ENCODE data around the gene TMC1.

Gene TMC1

GRCh38 chr9:72753266-72753893, 232.0 kb downstream of the TMC1 start:
- no peak overlapping the region for H2BK12ac ChIP-seq (ENCODE audit: low read length)
- H3K27ac ChIP-seq (ENCODE audit: low read depth, low read length) = no peak overlapping the region
- H3K4me1 ChIP-seq (ENCODE audit: control insufficient read depth in 1 of 2, insufficient read depth in 2 of 2, low read length in 2 of 2) = no peaks in the 10 kb centered on the region
- H4K12ac ChIP-seq (ENCODE audit: low read depth, low read length) = no peak overlapping the region
- no peak overlapping the region for H3K4me3 ChIP-seq (ENCODE audit: low read depth, low read length)
- H4K91ac ChIP-seq (ENCODE audit: low read depth, low read length) = no peak overlapping the region
- no peak overlapping the region for H3K9ac ChIP-seq (ENCODE audit: low read length)
- no peaks in the 10 kb centered on the region for H3K36me3 ChIP-seq (ENCODE audit: control insufficient read depth in 1 of 2, insufficient read depth in 2 of 2, low read length in 2 of 2)
- no peaks in the 10 kb centered on the region for H3K79me2 ChIP-seq (ENCODE audit: control insufficient read depth, insufficient read depth, low read length, poor library complexity)
- H3K14ac ChIP-seq (ENCODE audit: low read length) = no peak overlapping the region
- no peaks in the 10 kb centered on the region for H3K79me1 ChIP-seq (ENCODE audit: low read length)
- no peak for DNase-seq
- no peak overlapping the region for H3K4me2 ChIP-seq (ENCODE audit: low read length)
- WGBS (ENCODE audit: extremely low coverage, insufficient coverage, insufficient read length) = no CpG with 5 or more reads among the region's 8 CpGs
- no peak overlapping the region for H2BK5ac ChIP-seq (ENCODE audit: low read depth, low read length, poor library complexity)
- no peak overlapping the region for H2BK120ac ChIP-seq (ENCODE audit: insufficient read depth, low read length, poor library complexity)
- H3K4ac ChIP-seq (ENCODE audit: low read depth, low read length) = no peak overlapping the region
- no peak overlapping the region for H4K8ac ChIP-seq (ENCODE audit: low read depth, low read length)
- H3K18ac ChIP-seq (ENCODE audit: low read length) = no peak overlapping the region
- no peaks in the 10 kb centered on the region for H3K27me3 ChIP-seq (ENCODE audit: insufficient read depth, low read length)
- no peak overlapping the region for H3K23ac ChIP-seq (ENCODE audit: low read length)
- no peak overlapping the region for H2AFZ ChIP-seq (ENCODE audit: insufficient read depth, low read length, poor library complexity)
- no peak overlapping the region for H2AK5ac ChIP-seq (ENCODE audit: low read length)
- no peaks in the 10 kb centered on the region for H3K9me3 ChIP-seq (ENCODE audit: insufficient read depth, low read depth, low read length)

- no peak overlapping the region for H4K91ac ChIP-seq (ENCODE audit: low read depth, low read length)
- no peak for DNase-seq
- H4K12ac ChIP-seq (ENCODE audit: low read depth, low read length) = no peak overlapping the region
- H2AK5ac ChIP-seq (ENCODE audit: low read length) = no peak overlapping the region
- no peak overlapping the region for H3K4me3 ChIP-seq (ENCODE audit: low read depth, low read length)
- H3K18ac ChIP-seq (ENCODE audit: low read length) = no peak overlapping the region
- H3K4me2 ChIP-seq (ENCODE audit: low read length) = no peak overlapping the region
- WGBS (ENCODE audit: extremely low coverage, insufficient coverage, insufficient read length) = no CpG with 5 or more reads among the region's 2 CpGs
- H3K27me3 ChIP-seq (ENCODE audit: insufficient read depth, low read length) = no peaks in the 10 kb centered on the region
- no peak overlapping the region for H3K9ac ChIP-seq (ENCODE audit: low read length)
- no peaks in the 10 kb centered on the region for H3K4me1 ChIP-seq (ENCODE audit: control insufficient read depth in 1 of 2, insufficient read depth in 2 of 2, low read length in 2 of 2)
- H3K23ac ChIP-seq (ENCODE audit: low read length) = no peak overlapping the region
- no peaks in the 10 kb centered on the region for H3K36me3 ChIP-seq (ENCODE audit: control insufficient read depth in 1 of 2, insufficient read depth in 2 of 2, low read length in 2 of 2)
- no peak overlapping the region for H2AFZ ChIP-seq (ENCODE audit: insufficient read depth, low read length, poor library complexity)
- no peak overlapping the region for H2BK120ac ChIP-seq (ENCODE audit: insufficient read depth, low read length, poor library complexity)
- no peak overlapping the region for H4K8ac ChIP-seq (ENCODE audit: low read depth, low read length)
- no peaks in the 10 kb centered on the region for H3K9me3 ChIP-seq (ENCODE audit: insufficient read depth, low read depth, low read length)
- H3K79me2 ChIP-seq (ENCODE audit: control insufficient read depth, insufficient read depth, low read length, poor library complexity) = no peaks in the 10 kb centered on the region
- no peak overlapping the region for H3K27ac ChIP-seq (ENCODE audit: low read depth, low read length)
- no peaks in the 10 kb centered on the region for H3K79me1 ChIP-seq (ENCODE audit: low read length)
- no peak overlapping the region for H2BK12ac ChIP-seq (ENCODE audit: low read length)
- no peak overlapping the region for H2BK5ac ChIP-seq (ENCODE audit: low read depth, low read length, poor library complexity)
- no peak overlapping the region for H3K4ac ChIP-seq (ENCODE audit: low read depth, low read length)
- H3K14ac ChIP-seq (ENCODE audit: low read length) = no peak overlapping the region
Observed at GRCh38 chr9:72755836-72756235, 234.4 kb downstream of the TMC1 start.

- H2BK12ac ChIP-seq (ENCODE audit: low read length) = no peak overlapping the region
- H4K91ac ChIP-seq (ENCODE audit: low read depth, low read length) = no peak overlapping the region
- DNase-seq = no peak
- no peaks in the 10 kb centered on the region for H3K79me1 ChIP-seq (ENCODE audit: low read length)
- no peaks in the 10 kb centered on the region for H3K4me1 ChIP-seq (ENCODE audit: control insufficient read depth in 1 of 2, insufficient read depth in 2 of 2, low read length in 2 of 2)
- H3K4me2 ChIP-seq (ENCODE audit: low read length) = no peak overlapping the region
- no peak overlapping the region for H2AK5ac ChIP-seq (ENCODE audit: low read length)
- no peaks in the 10 kb centered on the region for H3K27me3 ChIP-seq (ENCODE audit: insufficient read depth, low read length)
- H4K12ac ChIP-seq (ENCODE audit: low read depth, low read length) = no peak overlapping the region
- H2BK5ac ChIP-seq (ENCODE audit: low read depth, low read length, poor library complexity) = no peak overlapping the region
- no peaks in the 10 kb centered on the region for H3K79me2 ChIP-seq (ENCODE audit: control insufficient read depth, insufficient read depth, low read length, poor library complexity)
- WGBS (ENCODE audit: extremely low coverage, insufficient coverage, insufficient read length) = no CpG with 5 or more reads among the region's 4 CpGs
- no peak overlapping the region for H3K4me3 ChIP-seq (ENCODE audit: low read depth, low read length)
- no peaks in the 10 kb centered on the region for H3K9me3 ChIP-seq (ENCODE audit: insufficient read depth, low read depth, low read length)
- no peak overlapping the region for H2BK120ac ChIP-seq (ENCODE audit: insufficient read depth, low read length, poor library complexity)
- no peak overlapping the region for H3K23ac ChIP-seq (ENCODE audit: low read length)
- no peaks in the 10 kb centered on the region for H3K36me3 ChIP-seq (ENCODE audit: control insufficient read depth in 1 of 2, insufficient read depth in 2 of 2, low read length in 2 of 2)
- H2AFZ ChIP-seq (ENCODE audit: insufficient read depth, low read length, poor library complexity) = no peak overlapping the region
- no peak overlapping the region for H3K18ac ChIP-seq (ENCODE audit: low read length)
- no peak overlapping the region for H4K8ac ChIP-seq (ENCODE audit: low read depth, low read length)
- no peak overlapping the region for H3K27ac ChIP-seq (ENCODE audit: low read depth, low read length)
- H3K9ac ChIP-seq (ENCODE audit: low read length) = no peak overlapping the region
- H3K4ac ChIP-seq (ENCODE audit: low read depth, low read length) = no peak overlapping the region
- no peak overlapping the region for H3K14ac ChIP-seq (ENCODE audit: low read length)
Observed at GRCh38 chr9:72758944-72759343, 237.5 kb downstream of the TMC1 start.

GRCh38 chr9:72763022-72763421, 241.6 kb downstream of the TMC1 start:
- Histone ChIP-seq H3K27me3 (ENCODE audit: insufficient read depth, low read length) (no peaks in the 10 kb centered on the region), H3K9ac (ENCODE audit: low read length) (no peak overlapping the region), H2AFZ (ENCODE audit: insufficient read depth, low read length, poor library complexity) (no peak overlapping the region), H3K4me1 (ENCODE audit: control insufficient read depth in 1 of 2, insufficient read depth in 2 of 2, low read length in 2 of 2) (no peaks in the 10 kb centered on the region), H4K91ac (ENCODE audit: low read depth, low read length) (no peak overlapping the region), H2BK5ac (ENCODE audit: low read depth, low read length, poor library complexity) (no peak overlapping the region), H2BK120ac (ENCODE audit: insufficient read depth, low read length, poor library complexity) (no peak overlapping the region), H3K79me2 (ENCODE audit: control insufficient read depth, insufficient read depth, low read length, poor library complexity) (no peaks in the 10 kb centered on the region), H2AK5ac (ENCODE audit: low read length) (no peak overlapping the region), H3K18ac (ENCODE audit: low read length) (no peak overlapping the region), H4K8ac (ENCODE audit: low read depth, low read length) (no peak overlapping the region), H2BK12ac (ENCODE audit: low read length) (no peak overlapping the region), H3K4me3 (ENCODE audit: low read depth, low read length) (no peak overlapping the region), H3K14ac (ENCODE audit: low read length) (no peak overlapping the region), H3K36me3 (ENCODE audit: control insufficient read depth in 1 of 2, insufficient read depth in 2 of 2, low read length in 2 of 2) (no peaks in the 10 kb centered on the region), H3K23ac (ENCODE audit: low read length) (no peak overlapping the region), H3K4ac (ENCODE audit: low read depth, low read length) (no peak overlapping the region), H3K4me2 (ENCODE audit: low read length) (no peak overlapping the region), H4K12ac (ENCODE audit: low read depth, low read length) (no peak overlapping the region), H3K9me3 (ENCODE audit: insufficient read depth, low read depth, low read length) (no peaks in the 10 kb centered on the region), H3K79me1 (ENCODE audit: low read length) (no peaks in the 10 kb centered on the region), H3K27ac (ENCODE audit: low read depth, low read length) (no peak overlapping the region)
- no CpG with 5 or more reads among the region's 2 CpGs for WGBS (ENCODE audit: extremely low coverage, insufficient coverage, insufficient read length)
- no peak for DNase-seq

Measured in trophoblast cell (in vitro differentiated cells and primary cell).